Hepatocyte (in vitro differentiated cells): ENCODE measurements around the gene ATG10.

Source experiments
- CTCF ChIP-seq: fragments of 200-600 bp; sonication (generic); IDR thresholded peaks from 2 replicates; pipeline ENCODE4 v1.5.1; 2016; ENCODE audit warnings: antibody characterized with exemption, mild to moderate bottlenecking; ENCODE audit not compliant: poor library complexity
- EZH2 ChIP-seq: fragments of 200-600 bp; sonication (generic); IDR thresholded peaks from 2 replicates; pipeline ENCODE4 v1.6.1; 2016; ENCODE audit warnings: antibody characterized with exemption, mild to moderate bottlenecking, borderline replicate concordance
- EZH2phosphoT487 ChIP-seq: fragments of 200-600 bp; sonication (generic); IDR thresholded peaks from one replicate; pipeline ENCODE4 v1.6.1; 2018; ENCODE audit warnings: antibody characterized with exemption, mild to moderate bottlenecking, low read depth, moderate library complexity; ENCODE audit not compliant: unreplicated experiment, severe bottlenecking

GRCh38 chr5:81989204-81989603 lies 17.4 kb downstream of the ATG10 start:
- TF ChIP-seq CTCF (no peak), EZH2phosphoT487 (no peak), EZH2 (no peak)
